ENCODE data around the gene LGMN.
"Not testable (repeated sequence)": the region's sequence is repeated elsewhere in the genome, so short reads cannot be mapped to it uniquely, and the experiment has no call there.

DNA sequence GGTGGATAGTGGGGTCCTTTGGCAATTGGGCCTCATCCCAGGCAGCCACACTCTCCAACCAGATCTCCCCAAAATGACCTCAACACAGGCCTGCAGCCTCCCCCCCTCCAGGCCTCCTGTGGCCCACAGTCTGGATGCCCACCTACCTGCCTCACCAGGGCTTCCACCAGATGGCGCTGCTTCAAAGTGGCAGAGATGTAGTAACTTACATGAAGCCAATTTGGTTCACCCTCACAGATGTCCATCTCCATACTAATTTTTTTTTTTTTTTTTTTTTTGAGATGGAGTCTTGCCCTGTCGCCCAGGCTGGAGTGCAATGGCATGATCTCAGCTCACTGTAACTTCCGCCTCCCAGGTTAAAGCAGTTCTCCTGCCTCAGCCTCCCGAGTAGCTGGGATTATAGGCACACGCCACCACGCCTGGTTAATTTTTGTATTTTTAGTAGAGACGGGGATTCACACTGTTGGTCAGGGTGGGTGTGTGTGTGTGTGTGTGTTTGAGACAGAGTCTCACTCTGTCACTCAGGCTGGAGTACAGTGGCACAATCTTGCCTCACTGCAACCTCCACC is 33.6 kb downstream of the LGMN start:
- TF ChIP-seq CTCF (conservative IDR thresholded peaks at IDR 0.05): peak; percentile 82
- TF ChIP-seq EZH2 (IDR thresholded peaks at IDR 0.05; ENCODE audit: low read depth): not testable (repeated sequence)

All from PC-9 (cell line).